HG03565 (cell line): ENCODE results near the gene SYCP2.

Experiments used
- ATAC-seq: cut with Tn5 transposase; IDR thresholded peaks from one replicate; pipeline ENCODE4 v1.9.1; 2021; ENCODE audit warnings: mild to moderate bottlenecking, moderate library complexity; ENCODE audit not compliant: unreplicated experiment

SYCP2 gene

GRCh38 chr20:59845472-59845871 lies 88.0 kb downstream of the SYCP2 start:
- no peak for ATAC-seq

- no peak for ATAC-seq
Measured at GRCh38 chr20:59839400-59839799, 94.0 kb downstream of the SYCP2 start.

- ATAC-seq, result peak; percentile 87
Measured at GRCh38 chr20:59837623-59838394, 95.6 kb downstream of the SYCP2 start.

GRCh38 chr20:59836767-59837166 lies 96.7 kb downstream of the SYCP2 start:
- no peak for ATAC-seq

GRCh38 chr20:59835448-59836395 lies 97.7 kb downstream of the SYCP2 start:
- no peak for ATAC-seq

- ATAC-seq, result no peak
Measured at GRCh38 chr20:59835057-59835447, 98.4 kb downstream of the SYCP2 start.

- no peak for ATAC-seq
Measured at GRCh38 chr20:59832406-59833363, 100.8 kb downstream of the SYCP2 start.

- no peak for ATAC-seq
Measured at GRCh38 chr20:59831916-59832270, 101.5 kb downstream of the SYCP2 start.

- no peak for ATAC-seq
Measured at GRCh38 chr20:59831024-59831915, 102.2 kb downstream of the SYCP2 start.

- no peak for ATAC-seq
Measured at GRCh38 chr20:59830665-59831023, 102.8 kb downstream of the SYCP2 start.

- ATAC-seq, result no peak
Measured at GRCh38 chr20:59829786-59830664, 103.4 kb downstream of the SYCP2 start.

GRCh38 chr20:59829054-59829785 lies 104.2 kb downstream of the SYCP2 start:
- ATAC-seq, result no peak

GRCh38 chr20:59828125-59829053 lies 105.0 kb downstream of the SYCP2 start:
- ATAC-seq, result no peak

- no peak for ATAC-seq
Measured at GRCh38 chr20:59827138-59828056, 106.0 kb downstream of the SYCP2 start.

- ATAC-seq, result no peak
Measured at GRCh38 chr20:59825944-59826759, 107.3 kb downstream of the SYCP2 start.
